K562 (cell line): ENCODE data around the gene TMEM14C. TPM values are rescaled to one million over a fixed set of nuclear protein-coding genes. Genes with fewer than 3 reads are reported as not detected.
A peak's percentile ranks its signal among the peaks of the same experiment; 100 is the strongest.

Source experiments
- BACH1 ChIP-seq: fragments of 200-800 bp; sonication (Bioruptor generic); IDR thresholded peaks from 2 replicates; pipeline ENCODE4 v1.6.1; 2016; ENCODE audit warnings: missing genetic modification characterization, missing compliant biosample characterization
- CBFA2T2 ChIP-seq: fragments of 450-650 bp; conservative IDR thresholded peaks from 2 replicates; pipeline ENCODE4 v1.6.1; 2017; ENCODE audit warnings: mild to moderate bottlenecking
- CC2D1A ChIP-seq: fragments of 450-650 bp; IDR thresholded peaks from 2 replicates; pipeline ENCODE4 v1.6.1; 2017; ENCODE audit warnings: mild to moderate bottlenecking
- ETV5 ChIP-seq: sonication (generic); formaldehyde crosslinking; IDR thresholded peaks from 2 replicates; pipeline ENCODE4 v1.4.0; 2020; ENCODE audit warnings: low read depth, mild to moderate bottlenecking, missing genetic modification reagents
- GMEB1 ChIP-seq: fragments of 250-450 bp; sonication (Bioruptor Pico); IDR thresholded peaks from 2 replicates; pipeline ENCODE4 v1.4.0; 2020; ENCODE audit warnings: mild to moderate bottlenecking
- HDAC2 ChIP-seq: fragments of 450-650 bp; IDR thresholded peaks from 2 replicates; pipeline ENCODE4 v1.6.1; 2016; ENCODE audit warnings: mild to moderate bottlenecking
- HINFP ChIP-seq: fragments of 450-650 bp; conservative IDR thresholded peaks from 2 replicates; pipeline ENCODE4 v1.6.1; 2016; ENCODE audit warnings: missing genetic modification characterization, low read depth, mild to moderate bottlenecking, control low read depth, missing compliant biosample characterization
- KLF1 ChIP-seq: fragments of 450-650 bp; IDR thresholded peaks from 2 replicates; pipeline ENCODE4 v1.6.1; 2016; ENCODE audit warnings: missing genetic modification characterization, missing compliant biosample characterization
- MBD2 ChIP-seq: sonication (generic); IDR thresholded peaks from 2 replicates; pipeline ENCODE4 v1.6.1; 2016; ENCODE audit warnings: low read depth, borderline replicate concordance
- NR0B1 ChIP-seq: fragments of 450-650 bp; IDR thresholded peaks from one replicate; pipeline ENCODE4 v1.6.1; 2018; ENCODE audit warnings: mild to moderate bottlenecking, moderate library complexity; ENCODE audit not compliant: partially characterized antibody
- SP2 ChIP-seq: IDR thresholded peaks from 2 replicates; pipeline ENCODE4 v1.6.1; 2011; ENCODE audit warnings: mild to moderate bottlenecking, low read depth, low read length, moderate library complexity; ENCODE audit not compliant: poor library complexity, severe bottlenecking; ENCODE audit errors: extremely low read depth
- SREBF2 ChIP-seq: sonication (generic); formaldehyde crosslinking; IDR thresholded peaks from 2 replicates; pipeline ENCODE4 v1.4.0; 2020; ENCODE audit warnings: mild to moderate bottlenecking, missing genetic modification reagents
- ZC3H4 ChIP-seq: sonication (generic); formaldehyde crosslinking; IDR thresholded peaks from 2 replicates; pipeline ENCODE4 v1.9.0; 2021; ENCODE audit warnings: missing genetic modification reagents, borderline replicate concordance
- ZNF449 ChIP-seq: fragments of 250-450 bp; sonication (Bioruptor Pico); IDR thresholded peaks from 2 replicates; pipeline ENCODE4 v1.8.0; 2022; ENCODE audit warnings: moderate library complexity, mild to moderate bottlenecking, inconsistent platforms
- polyA plus RNA-seq, 8 experiments: library from polyadenylated mRNA; depleted of rRNA in 4 of 8; stranded (reverse) in 5 of 8; unstranded in 3 of 8; fragments of >200 nt; fragmentation: Nextera tagmentation in 2 of 8; fragmentation: Illumina TruSeq in 1 of 8; extraction: Ambion mirVana in 2 of 8; extraction: Trizol in 1 of 8; gene quantifications; 2 replicates each; pipeline versions ENCODE4 v1.2.1 to v1.2.3, GENCODE V29; 2011 to 2014; ENCODE audit warnings: inconsistent platforms in 1 of 8, missing spikeins in 1 of 8
- total RNA-seq, 7 experiments: library from RNA; depleted of rRNA in 6 of 7; stranded (reverse); fragments of >200 nt in 6 of 7; fragmentation: Illumina TruSeq in 2 of 7; extraction: Trizol in 2 of 7; gene quantifications; 2 replicates each; pipeline versions ENCODE4 v1.2.1 to v1.2.3, GENCODE V29; 2011 to 2021; ENCODE audit warnings: low replicate concordance in 1 of 7

The TMEM14C gene
- total and polyA plus RNA-seq, 9 of the 15 experiments (the other 6 are each of a cell fraction or from before 2014, with no cell fraction given): 151 to 496 (median 263) TPM

GRCh38 chr6:10749734-10750133 lies 26.9 kb downstream of the TMEM14C start (continued):
- no peak for TF ChIP-seq ZC3H4
- no peak for TF ChIP-seq BACH1 (tag)
- no peak for TF ChIP-seq HINFP (tag)
- peak; percentile 97 for TF ChIP-seq CBFA2T2
- TF ChIP-seq HDAC2: peak; percentile 64; the same call in 1 of the 2 replicates
- no peak for TF ChIP-seq SP2
- peak; percentile 72 for TF ChIP-seq ETV5 (CRISPR knock-in tag)
- peak; percentile 29; the same call in 1 of the 2 replicates for TF ChIP-seq MBD2
- TF ChIP-seq NR0B1: no peak
- no peak for TF ChIP-seq GMEB1
- peak; percentile 20; the same call in 1 of the 2 replicates for TF ChIP-seq SREBF2 (CRISPR knock-in tag)
- peak; percentile 91; the same call in 1 of the 2 replicates for TF ChIP-seq CC2D1A
- TF ChIP-seq ZNF449: no peak
- TF ChIP-seq KLF1 (tag): no peak
